Neural crest cell (in vitro differentiated cells): Measurements from ENCODE around the gene DOCK7. TPM values are rescaled to one million over a fixed set of nuclear protein-coding genes. Genes with fewer than 3 reads are reported as not detected.

ENCODE experiments used
- DNase-seq: peaks from one replicate; pipeline ENCODE4 v3.0.0; 2021; ENCODE audit warnings: low read depth, mixed read lengths, low spot score
- H3K27ac Mint-ChIP-seq: one replicate; pipeline ENCODE4 v1.8.0; 2021; ENCODE audit warnings: mild to moderate bottlenecking, mixed read lengths; ENCODE audit not compliant: unreplicated experiment
- H3K27me3 Mint-ChIP-seq: 2 replicates; pipeline ENCODE4 v1.8.0; 2021; ENCODE audit warnings: low read depth, mild to moderate bottlenecking, mixed read lengths
- H3K36me3 Mint-ChIP-seq: 2 replicates; pipeline ENCODE4 v1.8.0; 2021; ENCODE audit warnings: low read depth, mild to moderate bottlenecking, mixed read lengths
- H3K4me1 Mint-ChIP-seq: 2 replicates; pipeline ENCODE4 v1.8.0; 2021; ENCODE audit warnings: mixed read lengths
- H3K4me3 Mint-ChIP-seq: one replicate; pipeline ENCODE4 v1.8.0; 2021; ENCODE audit warnings: mild to moderate bottlenecking, mixed read lengths
- H3K9me3 Mint-ChIP-seq: 2 replicates; pipeline ENCODE4 v1.8.0; 2021; ENCODE audit warnings: mixed read lengths
- total RNA-seq: library from RNA; stranded (reverse); gene quantifications from 2 replicates; pipeline ENCODE4 v1.2.1, GENCODE V29; 2021
- TF ChIP-seq, protein P1 (sequence below): fragments of 200-600 bp; sonication (generic); conservative IDR thresholded peaks from 2 replicates; pipeline ENCODE4 v1.5.0; 2021; ENCODE audit warnings: antibody characterized with exemption, mild to moderate bottlenecking

Gene DOCK7
- total RNA-seq, 1 donor from 2014 or later, result 79.8 TPM

DNA sequence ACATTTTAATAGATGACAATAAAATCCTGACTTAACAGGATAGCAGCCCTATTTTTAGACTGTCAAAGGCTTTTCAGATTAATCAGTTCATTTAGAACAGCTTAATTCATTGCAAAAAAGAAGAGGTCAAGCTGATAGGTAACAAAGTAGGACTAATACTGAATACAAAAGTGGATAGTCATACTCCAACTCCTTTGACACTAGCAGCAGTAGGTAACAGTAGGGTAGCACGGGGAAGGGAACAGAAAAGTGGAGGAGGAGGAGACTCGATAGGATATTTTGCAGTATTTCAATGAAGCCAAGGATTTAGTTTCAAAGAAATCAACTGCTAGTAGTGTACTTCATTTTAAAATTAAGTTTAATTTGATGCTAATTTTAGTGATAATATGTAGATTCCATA, 200.2 kb downstream of the DOCK7 start:
- Mint-ChIP-seq H3K27ac (no peak overlapping the region), H3K9me3 (no peaks in the 10 kb centered on the region), H3K36me3 (peaks cover 8% of the 10 kb centered on the region), H3K27me3 (no peaks in the 10 kb centered on the region), H3K4me3 (no peak overlapping the region), H3K4me1 (no peaks in the 10 kb centered on the region)
- TF ChIP-seq, protein P1, sequence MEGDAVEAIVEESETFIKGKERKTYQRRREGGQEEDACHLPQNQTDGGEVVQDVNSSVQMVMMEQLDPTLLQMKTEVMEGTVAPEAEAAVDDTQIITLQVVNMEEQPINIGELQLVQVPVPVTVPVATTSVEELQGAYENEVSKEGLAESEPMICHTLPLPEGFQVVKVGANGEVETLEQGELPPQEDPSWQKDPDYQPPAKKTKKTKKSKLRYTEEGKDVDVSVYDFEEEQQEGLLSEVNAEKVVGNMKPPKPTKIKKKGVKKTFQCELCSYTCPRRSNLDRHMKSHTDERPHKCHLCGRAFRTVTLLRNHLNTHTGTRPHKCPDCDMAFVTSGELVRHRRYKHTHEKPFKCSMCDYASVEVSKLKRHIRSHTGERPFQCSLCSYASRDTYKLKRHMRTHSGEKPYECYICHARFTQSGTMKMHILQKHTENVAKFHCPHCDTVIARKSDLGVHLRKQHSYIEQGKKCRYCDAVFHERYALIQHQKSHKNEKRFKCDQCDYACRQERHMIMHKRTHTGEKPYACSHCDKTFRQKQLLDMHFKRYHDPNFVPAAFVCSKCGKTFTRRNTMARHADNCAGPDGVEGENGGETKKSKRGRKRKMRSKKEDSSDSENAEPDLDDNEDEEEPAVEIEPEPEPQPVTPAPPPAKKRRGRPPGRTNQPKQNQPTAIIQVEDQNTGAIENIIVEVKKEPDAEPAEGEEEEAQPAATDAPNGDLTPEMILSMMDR, result no peak
- no peak for DNase-seq

DNA sequence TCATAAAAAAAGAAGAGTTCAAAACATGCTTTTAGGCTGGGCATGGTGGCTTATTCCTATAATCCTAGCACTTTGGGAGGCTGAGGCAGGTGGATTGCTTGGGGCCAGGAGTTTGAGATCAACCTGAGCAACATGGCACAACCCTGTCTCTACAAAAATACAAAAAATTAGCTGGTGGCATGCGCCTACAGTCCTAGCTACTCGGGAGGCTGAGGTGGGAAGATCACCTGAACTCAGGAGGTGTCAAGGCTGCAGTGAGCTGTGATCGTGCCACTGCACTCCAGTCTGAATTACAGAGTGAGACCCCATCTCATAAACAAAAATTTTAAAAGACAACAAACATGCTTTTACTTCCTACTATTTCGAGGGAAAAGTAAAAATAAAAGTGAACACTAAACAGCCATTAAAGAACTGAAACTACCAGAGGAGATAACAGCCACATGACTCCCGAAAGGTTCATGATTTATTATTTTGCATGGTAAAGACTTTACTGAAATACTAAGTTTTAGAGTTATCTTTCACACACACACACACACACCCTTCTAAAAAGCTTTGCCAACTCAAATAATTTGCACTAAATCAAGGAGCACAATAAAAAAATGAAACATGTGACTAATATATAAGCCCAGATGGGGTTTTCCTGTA, 203.2 kb downstream of the DOCK7 start:
- Mint-ChIP-seq H3K27me3 (no peaks in the 10 kb centered on the region), H3K36me3 (peaks cover 16% of the 10 kb centered on the region), H3K27ac (no peak overlapping the region), H3K4me1 (peaks cover 11% of the 10 kb centered on the region), H3K4me3 (no peak overlapping the region), H3K9me3 (no peaks in the 10 kb centered on the region)
- TF ChIP-seq, protein P1, result no peak
- no peak for DNase-seq

DNA sequence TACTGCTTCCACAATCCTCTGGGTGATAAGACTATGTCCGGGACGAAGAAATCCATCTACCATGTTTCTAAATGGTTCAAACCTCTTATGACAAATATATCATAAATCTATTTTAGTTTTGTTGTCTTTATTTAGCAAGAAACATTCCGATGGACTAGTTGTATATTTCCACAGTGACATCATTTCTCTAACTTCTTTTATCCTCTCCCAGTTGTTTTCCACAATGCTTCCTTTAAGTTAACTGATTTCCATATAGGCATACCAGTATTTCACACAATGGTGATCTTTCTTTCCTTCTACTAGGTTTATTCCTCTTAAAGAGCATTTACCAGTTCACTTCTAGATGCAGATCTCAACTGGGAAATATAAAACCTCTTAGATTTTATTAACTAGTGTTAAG, 206.5 kb downstream of the DOCK7 start:
- DNase-seq, result no peak
- H3K27ac Mint-ChIP-seq, result peak overlapping the region; percentile 1
- H3K9me3 Mint-ChIP-seq, result no peaks in the 10 kb centered on the region
- no peak overlapping the region for H3K4me3 Mint-ChIP-seq
- no peaks in the 10 kb centered on the region for H3K27me3 Mint-ChIP-seq
- peaks cover 11% of the 10 kb centered on the region for H3K4me1 Mint-ChIP-seq
- peaks cover 16% of the 10 kb centered on the region for H3K36me3 Mint-ChIP-seq
- TF ChIP-seq, protein P1, result no peak

DNA sequence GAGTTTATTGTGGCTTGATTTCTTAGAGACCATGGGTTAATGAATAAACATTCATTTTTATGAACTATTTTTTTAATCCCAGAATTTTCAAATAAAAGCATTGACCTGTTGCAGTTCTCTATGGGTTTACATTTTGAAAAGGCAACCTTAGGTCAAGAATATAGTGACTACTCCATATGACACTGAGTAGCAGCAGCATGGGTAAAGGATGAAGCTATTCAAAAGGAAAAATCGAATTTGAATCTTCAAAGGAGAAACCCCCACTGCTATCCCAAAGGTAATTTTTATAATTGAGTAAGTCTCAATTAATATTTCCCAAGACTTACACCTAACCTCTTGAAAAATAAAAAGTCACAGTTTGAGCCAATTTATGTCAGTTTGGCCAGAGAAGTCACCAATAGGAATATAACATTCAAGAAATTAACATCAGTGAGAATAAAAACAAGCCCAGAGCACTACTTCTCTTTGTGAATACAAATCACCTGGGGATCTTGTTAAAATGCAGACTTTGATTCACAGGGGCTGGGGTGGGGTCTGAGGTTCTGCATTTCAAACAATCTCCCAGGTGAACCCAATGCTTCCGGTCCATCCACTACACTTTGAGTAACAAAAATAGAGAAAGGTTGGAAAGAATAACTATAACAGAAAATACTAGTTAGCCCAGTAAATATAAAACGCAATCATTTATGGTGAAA, 211.5 kb downstream of the DOCK7 start:
- Mint-ChIP-seq H3K27ac (no peak overlapping the region), H3K9me3 (no peaks in the 10 kb centered on the region), H3K27me3 (no peaks in the 10 kb centered on the region), H3K4me1 (peaks cover 8% of the 10 kb centered on the region), H3K4me3 (no peak overlapping the region), H3K36me3 (peaks cover 17% of the 10 kb centered on the region)
- DNase-seq, result no peak
- TF ChIP-seq, protein P1, result no peak

DNA sequence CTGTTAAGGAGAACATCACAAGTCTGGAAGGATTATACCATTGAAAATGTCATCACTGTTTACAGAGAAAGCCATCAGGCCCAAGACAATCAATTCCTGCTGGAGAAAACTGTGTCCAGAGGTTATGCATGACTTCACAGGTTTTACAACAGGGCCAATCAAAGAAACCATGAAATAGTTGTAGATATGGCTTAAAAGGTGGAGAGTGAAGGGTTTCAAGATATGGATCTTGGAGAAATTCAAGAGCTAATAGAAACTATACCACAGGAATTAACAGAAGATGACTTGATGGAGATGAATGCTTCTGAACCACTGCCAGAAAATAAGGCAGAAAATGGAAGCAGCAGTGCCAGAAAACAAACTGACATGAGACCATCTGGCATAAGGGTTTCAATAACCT, 221.1 kb downstream of the DOCK7 start:
- no peaks in the 10 kb centered on the region for H3K4me1 Mint-ChIP-seq
- peaks cover 22% of the 10 kb centered on the region for H3K9me3 Mint-ChIP-seq
- TF ChIP-seq, protein P1, result no peak
- DNase-seq, result no peak
- no peaks in the 10 kb centered on the region for H3K27me3 Mint-ChIP-seq
- H3K4me3 Mint-ChIP-seq, result no peak overlapping the region
- H3K36me3 Mint-ChIP-seq, result peaks cover 68% of the 10 kb centered on the region
- H3K27ac Mint-ChIP-seq, result no peak overlapping the region
